Activated effector memory CD4-positive, alpha-beta T cell treated with anti-CD3 and anti-CD28 coated beads, Interleukin-2, amount 50 U/mL, for 16 hours (primary cell): ENCODE results near the gene PODNL1.
"Not testable (repeated sequence)": the region's sequence is repeated elsewhere in the genome, so short reads cannot be mapped to it uniquely, and the experiment has no call there.

Experiments
- DNase-seq: peaks from one replicate; pipeline ENCODE4 v3.0.0-alpha.2; 2020

Gene PODNL1

GRCh38 chr19:13973479-13973878 lies 35.3 kb upstream of the PODNL1 start:
- DNase-seq, result not testable (repeated sequence)

DNA sequence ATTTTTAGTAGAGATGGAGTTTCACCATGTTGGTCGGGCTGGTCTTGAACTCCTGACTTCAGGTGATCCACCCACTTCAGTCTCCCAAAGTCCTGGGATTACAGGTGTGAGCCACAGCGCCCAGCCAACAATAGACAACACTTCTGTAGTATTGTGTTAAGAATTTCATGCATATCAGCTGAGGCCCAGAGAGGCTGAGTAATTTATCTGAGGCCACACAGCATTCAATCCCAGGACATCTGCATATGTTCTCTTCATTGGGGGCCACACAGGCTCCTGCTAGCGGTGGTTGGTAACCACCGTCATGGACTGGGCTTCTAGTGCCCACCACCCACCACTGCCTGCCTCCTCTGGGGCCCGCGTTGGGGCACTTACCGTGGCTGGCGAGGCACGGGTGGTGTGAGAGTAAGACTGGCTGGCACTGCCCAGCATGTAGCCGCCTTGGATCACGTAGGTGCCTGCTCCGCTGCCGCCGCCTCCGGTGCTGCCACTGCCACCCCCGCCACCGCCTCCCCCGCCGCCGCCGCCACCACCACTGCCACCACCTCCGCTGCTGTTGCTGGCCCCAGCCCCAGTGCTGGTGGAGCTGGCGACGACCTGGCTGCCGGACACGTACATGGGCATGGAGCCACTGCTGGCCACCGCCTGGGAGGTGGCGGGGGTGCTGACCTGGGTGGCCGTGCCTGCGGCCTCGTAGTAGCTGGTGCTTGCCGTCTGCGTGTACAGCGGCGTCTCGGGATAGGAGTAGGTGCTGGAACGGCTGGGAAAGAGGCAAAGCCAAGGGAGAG lies 34.3 kb upstream of the PODNL1 start:
- no peak for DNase-seq

DNA sequence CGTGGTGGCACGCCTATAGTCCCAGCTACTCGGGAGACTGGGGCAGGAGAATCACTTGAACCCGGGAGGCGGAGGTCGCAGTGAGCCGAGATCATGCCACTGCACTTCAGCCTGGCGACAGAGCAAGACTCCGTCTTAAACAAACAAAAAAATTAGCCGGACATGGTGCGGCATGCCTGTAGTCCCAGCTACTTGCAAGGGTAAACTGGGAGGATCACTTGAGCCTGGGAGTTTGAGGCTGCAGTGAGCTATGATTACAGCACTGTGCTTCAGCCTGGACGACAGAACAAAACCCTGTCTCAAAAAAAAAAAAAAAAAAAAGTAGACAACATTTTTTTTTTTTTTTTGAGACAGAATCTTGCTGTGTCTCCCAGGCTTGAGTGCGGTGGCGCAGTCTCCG lies 33.7 kb upstream of the PODNL1 start:
- DNase-seq, result not testable (repeated sequence)

DNA sequence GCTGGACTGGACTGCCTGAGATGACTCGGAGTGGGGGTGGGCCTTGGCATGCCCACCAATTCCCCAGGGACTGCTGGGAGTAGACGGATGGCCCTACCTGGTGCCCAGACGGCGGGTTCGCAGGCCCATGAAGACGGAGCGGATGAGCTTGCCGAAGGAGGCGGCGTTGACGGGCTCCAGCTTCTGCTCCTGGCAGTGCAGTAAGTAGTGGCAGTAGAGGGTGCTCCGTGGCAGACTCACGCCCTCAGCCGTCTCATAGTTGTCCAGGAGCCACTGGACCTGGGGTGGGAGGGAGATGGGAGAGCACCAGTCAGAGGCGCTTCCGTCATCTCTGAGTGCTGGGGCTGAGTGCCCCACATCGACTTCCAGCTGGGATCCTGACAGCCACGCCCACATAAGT lies 31.7 kb upstream of the PODNL1 start:
- DNase-seq, result no peak

- no peak for DNase-seq
Observed at GRCh38 chr19:13968999-13969398, 30.8 kb upstream of the PODNL1 start.

- DNase-seq, result no peak
Observed at GRCh38 chr19:13968383-13968935, 30.2 kb upstream of the PODNL1 start.

DNA sequence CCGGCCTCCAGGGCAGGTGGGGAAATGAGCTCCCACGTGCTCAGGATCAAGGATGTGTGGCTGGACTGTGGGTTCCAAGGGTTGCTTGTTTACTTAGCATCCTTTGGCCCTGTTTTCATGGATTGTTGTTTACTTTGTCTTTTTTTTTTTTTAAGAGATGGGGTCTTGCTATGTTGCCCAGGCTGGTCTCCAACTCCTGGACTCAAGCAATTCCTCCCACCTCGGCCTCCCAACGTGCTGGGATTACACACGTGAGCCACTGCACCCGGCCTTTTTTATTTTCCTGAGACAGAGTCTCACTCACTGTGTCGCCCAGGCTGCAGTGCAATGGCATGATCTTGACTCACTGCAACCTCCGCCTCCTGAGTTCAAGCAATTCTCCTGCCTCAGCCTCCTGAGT lies 29.0 kb upstream of the PODNL1 start:
- DNase-seq, result not testable (repeated sequence)

- DNase-seq, result no peak
Observed at GRCh38 chr19:13966684-13967128, 28.5 kb upstream of the PODNL1 start.

DNA sequence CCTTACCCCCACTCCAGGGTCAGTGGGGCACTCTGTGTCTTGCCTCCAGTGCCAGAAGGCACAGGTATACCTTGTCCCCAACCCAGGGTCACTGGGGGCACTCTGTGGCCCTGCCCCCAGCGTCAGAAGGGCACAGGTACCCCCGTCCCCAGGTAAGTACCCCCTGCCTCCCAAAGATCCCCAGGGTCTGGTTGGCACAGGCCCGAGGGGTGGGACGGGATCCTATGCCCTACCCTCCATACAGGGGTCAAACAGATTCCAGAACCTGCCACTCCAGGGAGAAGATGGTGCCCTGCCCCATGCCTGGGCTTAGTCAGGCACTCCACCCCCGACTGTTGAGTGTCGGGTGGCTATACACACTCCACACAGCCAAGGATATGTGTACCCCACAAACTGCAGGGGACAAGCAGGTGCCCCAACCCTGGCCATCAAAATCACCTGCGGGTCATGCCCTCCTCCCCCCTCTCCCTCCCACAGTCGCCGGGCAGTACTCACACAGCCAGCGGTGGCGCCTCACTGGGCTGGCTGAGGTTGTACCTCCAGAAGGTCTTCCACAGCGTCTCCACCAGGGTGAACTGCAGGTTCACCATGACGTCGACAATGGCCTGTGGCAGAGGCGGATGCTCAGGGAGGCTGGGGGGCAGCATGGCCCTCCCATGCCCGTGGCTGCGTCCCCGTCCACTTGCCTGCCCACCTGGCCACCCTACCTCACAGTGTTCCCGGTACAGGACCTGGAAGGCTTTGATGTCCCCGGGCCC lies 27.9 kb upstream of the PODNL1 start:
- DNase-seq, result no peak

DNA sequence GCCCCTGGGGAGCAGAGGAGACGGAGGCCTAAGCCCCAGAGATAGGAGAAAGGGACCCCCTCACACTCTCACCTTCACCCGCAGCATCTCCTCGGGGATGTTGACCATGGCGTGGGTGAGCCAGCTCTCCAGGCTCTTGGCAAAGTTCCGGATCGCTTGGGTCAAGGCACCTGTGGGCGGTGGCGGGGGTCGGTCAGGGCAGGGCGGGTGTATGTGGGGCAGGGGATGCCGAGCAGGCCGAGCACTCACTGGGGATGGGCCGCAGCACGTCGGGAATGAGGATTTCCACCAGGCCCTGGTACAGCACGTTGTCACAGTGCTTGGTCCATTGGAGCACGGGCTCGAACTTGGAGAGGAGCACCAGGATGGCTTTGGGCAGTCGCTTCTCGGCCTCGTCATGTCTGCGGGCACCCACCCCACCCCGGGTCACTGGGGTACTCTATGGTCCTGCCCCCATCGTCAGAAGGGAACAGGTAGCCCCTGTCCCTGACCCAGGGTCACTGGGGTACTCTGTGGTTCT lies 27.2 kb upstream of the PODNL1 start:
- DNase-seq, result no peak

DNA sequence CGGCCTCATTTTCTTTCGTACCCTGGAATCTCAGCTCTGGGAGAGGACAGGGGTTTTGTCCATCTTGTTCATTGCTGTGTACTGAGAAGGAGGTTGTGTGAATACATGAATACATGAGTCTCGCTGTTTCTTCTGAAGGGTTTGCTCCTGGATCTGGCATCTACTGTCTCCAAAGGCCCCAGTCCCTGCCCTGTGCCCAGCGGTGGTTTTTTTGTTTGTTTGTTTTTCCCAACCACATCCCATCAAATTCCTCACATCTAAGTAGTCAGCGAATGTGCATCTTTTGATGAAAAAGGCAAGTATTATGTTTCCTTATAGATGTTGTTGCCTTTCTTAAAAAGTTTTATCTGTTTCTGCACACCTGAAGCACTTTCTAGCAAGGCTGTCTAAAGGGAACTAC lies 26.6 kb upstream of the PODNL1 start:
- DNase-seq, result no peak

- DNase-seq, result no peak
Observed at GRCh38 chr19:13963603-13964105, 25.4 kb upstream of the PODNL1 start.

GRCh38 chr19:13962699-13963602 lies 24.7 kb upstream of the PODNL1 start:
- no peak for DNase-seq

DNA sequence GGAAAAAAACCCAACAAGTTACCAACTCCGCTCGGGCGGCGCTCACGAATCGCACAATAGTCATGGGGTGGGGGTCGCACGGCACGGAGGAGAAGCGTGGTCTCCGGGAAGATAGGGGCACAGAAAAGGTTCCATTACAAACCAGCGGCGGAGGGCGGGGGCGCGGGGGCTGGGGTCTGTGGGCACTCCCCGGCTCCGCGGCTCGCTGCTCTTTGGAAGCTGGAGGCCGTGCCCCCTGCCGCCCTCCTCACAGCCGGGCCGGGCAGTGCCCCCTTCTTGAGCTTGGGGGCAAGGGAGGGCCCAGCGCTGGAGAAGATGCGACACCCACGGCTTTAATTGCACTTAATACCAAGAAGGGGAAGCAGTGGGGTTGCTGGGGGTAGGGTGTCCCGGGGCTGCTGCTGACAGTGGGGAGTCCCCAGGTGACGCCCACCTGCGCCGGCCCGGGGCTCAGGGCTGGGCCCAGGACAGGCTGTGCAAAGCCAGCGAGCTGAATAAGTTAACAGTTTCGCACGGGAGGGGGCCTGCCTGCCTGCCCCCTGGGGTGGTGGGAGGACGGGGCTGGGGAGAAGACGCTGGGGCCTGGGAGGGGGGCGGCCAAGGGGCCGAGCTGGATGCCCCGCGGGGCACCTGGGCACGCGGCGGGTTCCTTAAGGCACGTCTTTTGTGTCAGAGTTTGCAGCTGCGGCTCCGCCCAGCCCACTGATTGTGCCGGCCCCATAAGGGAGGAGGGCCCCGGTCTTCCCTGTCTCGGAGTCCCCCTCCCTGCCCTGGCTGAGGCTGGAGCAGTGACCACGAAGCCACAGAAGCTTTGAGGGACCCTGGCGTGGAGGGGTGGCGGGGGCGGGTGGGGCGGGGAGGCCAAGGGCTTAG lies 23.8 kb upstream of the PODNL1 start:
- DNase-seq, result no peak

- no peak for DNase-seq
Observed at GRCh38 chr19:13960863-13961784, 22.9 kb upstream of the PODNL1 start.

DNA sequence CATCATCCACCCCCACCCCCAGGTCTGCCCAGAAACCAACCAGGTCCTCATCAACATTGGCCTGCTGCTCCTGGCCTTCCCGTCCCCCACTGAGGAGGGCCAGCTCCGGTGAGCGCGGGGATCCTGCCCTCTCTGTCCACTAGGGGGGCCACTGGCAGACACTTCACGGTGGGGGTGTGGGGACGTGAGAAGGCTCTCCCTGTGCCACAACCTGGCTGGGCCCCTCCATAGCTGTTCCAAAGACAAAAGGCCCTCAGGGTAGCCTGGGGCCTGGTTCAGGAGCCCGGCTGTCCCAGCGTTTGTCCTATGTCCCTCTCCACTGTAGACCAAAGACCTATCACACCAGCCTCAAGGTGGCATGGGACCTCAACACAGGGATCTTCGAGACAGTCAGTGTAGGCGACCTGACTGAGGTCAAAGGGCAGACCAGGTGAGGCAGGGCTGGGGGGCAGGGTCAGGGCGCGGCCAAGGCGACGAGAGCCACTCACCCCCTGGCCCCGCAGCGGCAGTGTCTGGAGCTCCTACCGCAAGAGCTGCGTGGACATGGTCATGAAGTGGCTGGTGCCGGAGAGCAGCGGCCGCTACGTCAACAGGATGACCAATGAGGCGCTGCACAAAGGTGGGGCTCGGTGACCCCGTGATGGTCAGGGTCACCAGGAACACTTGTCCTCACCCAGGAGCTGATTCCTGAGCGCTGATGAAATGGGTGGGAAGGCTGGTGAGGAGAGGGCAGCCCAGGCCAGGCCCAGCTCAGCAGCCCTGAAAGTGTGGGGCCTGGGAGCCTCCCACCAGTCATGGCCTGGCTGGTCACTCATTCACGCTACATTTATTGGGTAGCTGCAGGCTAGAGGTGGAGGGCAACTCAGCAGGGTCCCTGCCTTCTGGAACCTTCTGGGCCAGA lies 22.0 kb upstream of the PODNL1 start:
- DNase-seq, result no peak

DNA sequence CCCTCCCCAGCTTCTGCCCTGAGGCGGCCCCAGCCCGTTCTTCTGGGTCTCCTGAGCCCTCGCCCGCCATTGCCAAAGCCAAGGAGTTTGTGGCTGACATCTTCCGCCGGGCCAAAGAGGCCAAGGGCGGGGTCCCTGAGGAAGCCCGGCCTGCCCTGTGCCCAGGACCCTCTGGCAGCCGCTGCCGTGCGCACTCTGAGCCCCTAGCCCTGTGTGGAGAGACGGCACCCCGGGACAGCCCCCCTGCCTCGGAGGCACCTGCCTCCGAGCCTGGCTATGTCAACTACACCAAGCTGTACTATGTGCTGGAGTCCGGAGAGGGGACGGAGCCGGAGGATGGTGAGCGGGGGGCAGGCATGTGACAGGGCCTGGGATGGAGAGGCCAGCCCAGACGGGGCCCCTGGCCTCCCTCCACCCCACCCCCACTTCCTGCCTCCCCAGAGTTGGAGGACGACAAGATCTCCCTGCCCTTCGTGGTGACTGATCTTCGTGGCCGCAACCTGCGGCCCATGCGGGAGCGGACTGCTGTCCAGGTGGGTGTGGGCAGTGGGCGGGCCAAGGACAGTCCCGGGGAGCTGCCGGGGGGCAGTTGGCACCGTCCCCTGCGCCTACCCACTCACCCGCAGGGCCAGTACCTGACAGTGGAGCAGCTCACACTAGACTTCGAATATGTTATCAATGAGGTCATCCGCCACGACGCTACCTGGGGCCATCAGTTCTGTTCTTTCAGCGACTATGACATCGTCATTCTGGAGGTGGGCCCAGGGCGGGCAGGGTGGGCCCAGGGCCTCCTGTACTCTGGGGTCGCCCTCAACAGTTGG lies 21.1 kb upstream of the PODNL1 start:
- no peak for DNase-seq

GRCh38 chr19:13958043-13958442 lies 19.8 kb upstream of the PODNL1 start:
- no peak for DNase-seq
